ENCODE data around the gene TMEM248.
"Not testable (repeated sequence)": the region's sequence is repeated elsewhere in the genome, so short reads cannot be mapped to it uniquely, and the experiment has no call there.

The TMEM248 gene, protein sequence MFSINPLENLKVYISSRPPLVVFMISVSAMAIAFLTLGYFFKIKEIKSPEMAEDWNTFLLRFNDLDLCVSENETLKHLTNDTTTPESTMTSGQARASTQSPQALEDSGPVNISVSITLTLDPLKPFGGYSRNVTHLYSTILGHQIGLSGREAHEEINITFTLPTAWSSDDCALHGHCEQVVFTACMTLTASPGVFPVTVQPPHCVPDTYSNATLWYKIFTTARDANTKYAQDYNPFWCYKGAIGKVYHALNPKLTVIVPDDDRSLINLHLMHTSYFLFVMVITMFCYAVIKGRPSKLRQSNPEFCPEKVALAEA

DNA sequence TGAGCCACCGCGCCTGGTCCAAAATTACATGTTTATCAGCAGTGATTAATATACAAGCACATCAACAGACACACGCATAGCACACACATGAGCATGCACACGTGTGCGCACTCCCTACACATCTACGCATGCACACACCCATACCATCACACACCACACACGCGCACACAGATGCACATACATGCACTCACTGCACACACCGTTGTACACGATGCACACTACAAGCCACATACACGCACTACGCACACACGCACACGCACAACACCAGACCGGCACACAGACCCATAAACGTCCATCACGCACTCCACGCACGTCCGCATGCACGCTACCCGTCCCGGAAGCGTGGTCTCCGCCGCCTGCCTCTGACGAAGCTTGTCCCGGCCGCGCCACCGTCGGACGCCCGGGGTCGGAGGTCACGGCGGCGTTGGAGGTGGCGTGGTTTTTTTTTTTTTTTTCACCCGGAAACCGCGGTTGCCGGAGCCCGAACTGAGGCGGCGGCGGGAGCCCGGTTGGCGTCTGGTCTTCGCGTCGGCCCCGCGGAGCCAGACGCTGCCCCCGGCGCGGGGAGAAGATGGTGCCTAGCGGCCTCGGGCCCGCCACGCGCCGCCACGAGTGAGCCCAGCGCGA is at the start of gene TMEM248:
Gene TMEM248, plus strand, starts transcription at position 457 of the 627 bp plus-strand sequence. CDS start 20,641 bp downstream, outside the sequence.
- peak; percentile 82 for DNase-seq (ENCODE audit: low spot score)

- no peak for DNase-seq (ENCODE audit: low spot score)
These were observed 47.5 kb upstream of the TMEM248 start for GRCh38 chr7:66873476-66873875.

DNA sequence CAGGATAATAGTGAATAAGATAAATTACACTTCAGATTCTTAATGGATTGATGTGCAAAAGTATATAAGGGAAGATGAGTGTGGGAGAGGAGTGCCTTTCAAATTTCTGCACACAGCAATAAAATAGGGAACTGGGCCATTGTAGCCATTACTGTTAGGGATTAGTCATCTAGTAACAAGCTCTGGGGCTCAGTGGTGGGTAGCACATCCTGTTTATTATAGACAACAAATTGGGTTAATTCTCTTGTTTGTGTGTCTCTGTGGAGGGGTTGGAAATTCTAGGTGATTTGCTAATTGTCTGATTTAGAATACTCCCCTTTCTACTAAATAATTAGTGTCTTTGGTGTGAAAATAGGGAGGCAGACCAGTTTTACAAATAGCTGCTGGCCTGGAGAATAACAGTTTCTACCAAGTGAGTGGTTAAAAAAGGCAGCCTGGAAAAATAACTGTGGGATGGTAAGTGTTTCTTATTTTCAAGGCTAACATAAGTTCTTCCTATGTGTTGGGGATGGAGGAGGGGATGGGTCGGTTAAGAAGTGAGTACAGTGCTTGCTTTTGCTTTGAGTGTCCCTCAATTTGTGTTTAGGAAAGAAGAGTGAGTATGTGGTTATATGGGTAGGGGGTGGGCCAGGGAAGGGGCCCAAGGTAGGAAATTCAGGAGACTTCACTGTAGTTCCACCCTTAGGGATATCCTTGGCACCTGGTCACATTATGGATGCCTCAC is 43.3 kb upstream of the TMEM248 start:
- no peak for DNase-seq (ENCODE audit: low spot score)

GRCh38 chr7:66878301-66878685 is 42.7 kb upstream of the TMEM248 start:
- DNase-seq (ENCODE audit: low spot score): not testable (repeated sequence)

- DNase-seq (ENCODE audit: low spot score): no peak
These were observed 41.0 kb upstream of the TMEM248 start for GRCh38 chr7:66880053-66880452.

GRCh38 chr7:66880577-66880976 is 40.4 kb upstream of the TMEM248 start:
- DNase-seq (ENCODE audit: low spot score): not testable (repeated sequence)

DNA sequence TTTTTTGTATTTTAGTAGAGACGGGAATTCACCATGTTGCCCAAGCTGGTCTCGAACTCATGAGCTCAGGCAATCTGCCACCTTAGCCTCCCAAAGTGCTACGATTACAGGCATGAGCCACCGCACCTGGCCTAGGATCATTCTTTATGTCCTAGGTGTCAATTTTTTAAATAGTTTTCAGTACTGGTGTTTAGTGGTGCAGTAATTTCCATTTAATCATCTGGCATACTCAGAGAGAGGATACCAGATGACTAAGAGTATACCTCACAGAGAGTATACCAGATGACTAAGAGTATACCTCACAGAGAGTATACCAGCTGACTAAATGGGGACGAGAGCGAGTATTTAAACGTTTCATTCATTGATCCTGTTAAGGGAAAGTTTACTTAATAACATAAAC is 37.3 kb upstream of the TMEM248 start:
- DNase-seq (ENCODE audit: low spot score): no peak

- DNase-seq (ENCODE audit: low spot score): not testable (repeated sequence)
These were observed 36.5 kb upstream of the TMEM248 start for GRCh38 chr7:66884556-66884955.

- no peak for DNase-seq (ENCODE audit: low spot score)
These were observed 34.9 kb upstream of the TMEM248 start for GRCh38 chr7:66886152-66886551.

DNA sequence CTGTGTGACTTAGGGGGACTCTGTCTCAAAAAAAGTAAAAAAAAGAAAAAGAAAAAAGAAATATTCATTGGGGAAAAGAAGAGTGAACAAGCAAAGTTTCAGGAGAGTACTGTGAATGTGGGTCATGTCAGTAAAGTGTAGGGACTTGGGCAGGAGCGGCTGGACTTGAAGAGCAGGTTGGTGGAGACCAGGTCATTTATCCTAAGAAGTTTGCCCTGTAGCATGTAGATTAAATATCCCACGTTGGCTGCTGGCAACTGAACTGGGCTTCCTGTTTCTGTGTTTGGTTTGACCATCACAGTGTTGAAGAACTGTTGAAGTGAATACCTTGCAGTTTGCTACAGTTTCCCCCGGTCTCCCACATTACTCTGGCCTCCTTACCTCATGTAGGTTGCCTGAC is 32.8 kb upstream of the TMEM248 start:
- not testable (repeated sequence) for DNase-seq (ENCODE audit: low spot score)

- DNase-seq (ENCODE audit: low spot score): no peak
These were observed 26.5 kb upstream of the TMEM248 start for GRCh38 chr7:66894463-66895080.

GRCh38 chr7:66896441-66896840 is 24.6 kb upstream of the TMEM248 start:
- DNase-seq (ENCODE audit: low spot score): no peak

DNA sequence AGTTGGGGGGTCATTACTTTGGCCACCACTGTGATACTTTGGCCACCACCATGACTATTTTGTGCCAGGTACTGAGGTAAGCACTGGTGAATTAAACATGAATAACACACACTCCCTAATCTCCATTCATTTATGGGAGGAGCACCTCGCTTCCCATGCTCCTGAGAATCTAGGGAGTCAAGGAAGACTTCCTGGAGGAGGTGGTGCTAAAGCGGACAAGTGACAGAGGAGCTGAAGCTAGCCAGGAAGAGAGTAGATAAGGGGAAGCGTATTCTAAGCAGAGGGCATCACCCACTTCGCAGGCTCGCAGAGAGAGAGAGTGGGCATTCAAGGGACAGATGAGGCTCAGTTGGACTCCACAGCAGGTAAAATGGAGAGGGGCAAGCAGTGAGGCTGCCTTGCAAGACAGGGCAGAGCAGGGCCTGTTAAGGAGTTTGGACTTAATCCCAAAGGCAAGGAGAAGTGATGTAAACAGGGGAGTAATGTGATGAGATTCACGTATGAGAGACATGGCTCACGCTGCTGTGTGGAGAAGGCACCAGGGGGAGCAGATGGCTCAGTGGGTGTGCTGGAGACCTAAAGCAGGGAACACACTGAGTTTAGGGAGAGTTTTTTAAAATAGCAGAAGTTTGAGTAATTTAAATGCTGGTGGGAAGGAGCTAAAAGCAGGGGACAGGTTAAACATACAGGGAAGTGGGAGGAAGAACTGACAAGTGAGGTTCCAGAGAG is 21.3 kb upstream of the TMEM248 start:
- no peak for DNase-seq (ENCODE audit: low spot score)

DNA sequence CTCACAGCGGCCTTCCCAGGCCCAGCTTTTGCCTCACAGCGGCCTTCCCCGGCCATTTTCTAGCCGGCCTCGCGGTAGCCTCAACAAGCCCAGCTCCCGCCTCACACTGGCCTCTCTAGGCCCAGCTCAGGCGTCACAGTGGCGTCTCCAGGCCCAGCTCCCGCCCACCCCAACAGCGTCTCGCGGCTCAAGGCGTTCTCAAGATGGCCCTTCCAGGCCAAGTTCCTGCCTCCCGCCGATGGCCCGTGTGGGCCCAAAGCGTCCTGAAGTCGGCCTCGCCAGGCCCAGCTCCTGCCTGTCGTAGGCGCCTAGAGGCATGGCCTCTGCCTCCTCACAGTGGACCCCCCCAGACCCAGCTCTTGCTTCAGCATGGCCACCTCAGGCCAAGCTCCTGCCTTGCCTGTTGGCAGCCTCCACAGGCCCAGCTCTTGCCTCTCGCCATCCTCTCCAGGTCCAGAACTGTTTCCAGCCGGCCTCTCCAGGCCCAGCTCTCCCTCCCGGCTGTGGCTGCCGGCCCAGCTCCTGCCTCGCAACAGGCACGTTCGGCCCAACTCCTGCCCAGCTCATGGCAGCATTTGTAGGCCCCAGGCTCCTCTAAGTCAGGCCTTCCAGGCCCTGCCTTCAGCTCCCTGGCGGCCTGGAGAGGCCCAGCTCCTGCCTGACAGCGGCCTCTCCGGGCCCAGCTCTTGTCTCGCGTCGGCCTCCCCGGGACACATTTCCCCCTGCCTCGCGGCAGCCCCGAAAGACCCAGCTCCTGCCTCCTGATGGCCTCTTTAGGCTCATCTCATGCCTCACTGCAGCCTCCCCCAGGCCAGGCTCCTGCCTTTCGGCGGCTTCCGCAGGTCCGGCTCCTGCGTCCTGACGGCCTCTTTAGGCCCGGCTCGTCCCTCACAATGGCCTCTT is 18.8 kb upstream of the TMEM248 start:
- no peak for DNase-seq (ENCODE audit: low spot score)

DNA sequence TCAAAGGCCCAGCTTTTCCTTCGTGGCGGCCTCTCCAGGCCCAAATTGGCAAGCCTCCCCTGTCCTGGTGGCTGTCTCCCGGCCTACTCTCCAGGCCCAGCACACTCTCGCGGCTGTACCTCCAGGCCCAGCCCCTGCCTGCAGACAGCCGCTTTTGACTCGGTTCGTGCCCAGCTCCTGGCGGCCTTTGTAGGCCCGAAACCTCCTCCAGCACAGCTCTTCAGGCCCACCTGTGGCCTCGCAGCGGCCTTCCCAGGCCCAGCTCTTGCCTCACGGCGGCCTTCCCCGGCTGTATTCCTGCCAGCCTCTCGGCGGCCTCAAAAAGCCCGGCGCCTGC is 18.2 kb upstream of the TMEM248 start:
- DNase-seq (ENCODE audit: low spot score): no peak

DNA sequence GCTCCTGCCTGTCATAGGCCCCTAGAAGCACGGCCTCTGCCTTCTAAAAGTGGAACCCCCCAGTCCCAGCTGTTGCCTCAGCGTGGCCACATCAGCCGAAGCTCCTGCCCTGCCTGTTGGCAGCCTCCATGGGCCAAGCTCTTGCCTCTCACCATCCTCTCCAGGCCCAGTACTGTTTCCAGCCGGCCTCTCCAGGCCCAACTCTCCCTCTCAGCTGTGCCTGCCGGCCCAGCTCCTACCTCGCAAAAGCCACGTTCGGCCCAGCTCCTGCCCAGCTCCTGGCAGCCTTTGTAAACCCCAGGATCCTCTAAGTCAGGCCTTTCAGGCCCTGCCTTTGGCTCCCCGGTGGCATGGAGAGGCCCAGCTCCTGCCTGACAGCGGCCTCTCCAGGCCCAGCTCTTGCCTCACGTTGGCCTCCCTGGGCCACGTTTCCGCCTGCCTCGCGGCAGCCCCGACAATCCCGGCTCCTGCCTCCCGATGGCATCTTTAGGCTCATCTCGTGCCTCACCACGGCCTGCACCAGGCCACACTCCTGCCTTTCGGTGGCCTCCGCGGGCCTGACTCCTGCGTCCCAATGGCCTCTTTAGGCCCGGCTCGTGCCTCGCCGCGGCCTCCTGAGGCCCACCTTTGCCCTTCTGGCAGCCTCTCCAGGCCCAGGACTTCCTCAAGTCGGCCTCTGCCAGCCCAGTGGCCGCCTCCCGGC is 17.5 kb upstream of the TMEM248 start:
- DNase-seq (ENCODE audit: low spot score): no peak

DNA sequence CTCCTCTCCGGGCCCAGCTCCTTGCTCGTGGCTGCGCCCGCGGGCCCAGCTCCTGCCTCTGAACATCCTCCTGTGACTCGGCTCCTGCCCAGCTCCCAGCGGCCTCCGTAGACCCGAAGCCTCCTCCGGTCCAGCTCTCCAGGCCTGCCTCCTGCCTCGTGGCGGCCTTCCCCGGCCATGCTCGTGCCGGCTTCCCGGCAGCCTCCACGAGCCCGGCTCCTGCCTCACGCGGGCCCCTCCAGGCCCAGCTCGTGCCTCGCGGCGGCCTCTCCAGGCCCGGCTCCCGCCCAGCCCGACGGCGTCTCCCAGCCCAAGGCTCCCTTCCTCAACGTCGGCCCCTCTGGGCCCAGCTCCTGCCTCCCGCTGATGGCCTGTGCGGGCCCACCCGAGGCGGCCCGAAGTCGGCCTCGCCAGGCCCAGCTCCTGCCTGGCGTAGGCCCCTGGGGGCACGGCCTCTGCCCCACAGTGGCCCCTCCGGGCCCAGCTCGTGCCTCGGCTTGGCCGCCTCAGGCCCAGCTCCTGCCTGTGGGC is 16.9 kb upstream of the TMEM248 start:
- no peak for DNase-seq (ENCODE audit: low spot score)

DNA sequence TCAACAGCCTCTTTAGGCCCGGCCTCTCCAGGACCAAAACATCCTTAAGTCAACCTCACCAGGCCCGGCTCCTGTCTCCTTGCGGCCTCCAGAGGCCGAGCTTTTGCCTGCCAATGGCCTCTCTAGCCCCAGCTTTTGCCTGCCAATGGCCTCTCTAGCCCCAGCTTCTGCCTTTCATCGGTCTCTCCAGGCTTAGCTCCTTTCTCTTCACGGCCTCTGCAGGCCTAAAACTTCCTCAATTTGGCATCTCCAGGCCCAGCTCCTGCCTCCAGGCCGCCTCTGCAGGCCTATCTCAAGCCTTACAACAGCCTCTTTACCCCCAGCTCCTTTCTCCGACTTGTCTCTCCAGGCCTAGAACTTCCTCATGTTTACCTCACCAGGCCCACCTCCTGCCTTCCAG is 15.7 kb upstream of the TMEM248 start:
- DNase-seq (ENCODE audit: low spot score): no peak

DNA sequence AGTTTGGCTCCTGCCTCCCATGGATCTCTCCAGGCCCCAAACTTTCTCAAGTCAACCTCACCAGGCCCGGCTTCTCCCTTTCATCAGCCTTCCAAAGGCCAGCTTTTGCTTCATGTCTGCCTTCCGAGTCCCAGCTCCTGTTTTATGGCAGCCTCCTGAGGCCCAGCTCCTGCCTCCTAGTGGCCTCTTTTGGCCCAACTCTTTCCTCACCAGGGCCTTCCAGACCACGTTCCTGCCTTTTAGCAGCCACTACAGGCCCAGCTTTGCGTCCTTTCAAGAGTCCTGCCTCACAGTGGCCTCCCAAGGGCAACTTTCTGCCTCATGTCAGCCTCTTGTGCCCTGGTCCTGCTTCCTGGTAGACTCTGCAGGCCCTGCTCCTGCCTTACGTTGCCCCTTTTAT is 15.3 kb upstream of the TMEM248 start:
- no peak for DNase-seq (ENCODE audit: low spot score)

GRCh38 chr7:66907731-66908130 is 13.3 kb upstream of the TMEM248 start:
- no peak for DNase-seq (ENCODE audit: low spot score)
